SK-MEL-5 (cell line): ENCODE measurements around the gene DOP1B. TPM values are rescaled to one million over a fixed set of nuclear protein-coding genes. Genes with fewer than 3 reads are reported as not detected.
"Not testable (repeated sequence)": the region's sequence is repeated elsewhere in the genome, so short reads cannot be mapped to it uniquely, and the experiment has no call there.

ENCODE experiments used
- DNase-seq: peaks from one replicate; pipeline ENCODE4 v3.0.0-alpha.2; 2016; ENCODE audit warnings: low read depth, low spot score
- in situ Hi-C: cut with HindIII; loops from 2 replicates; pipeline ENCODE4 v1.10.0; 2016; ENCODE audit warnings: low sequenced_read_pairs, high pct_unique_total_duplicates, low pct_unique_long_range_greater_than_20kb
- total RNA-seq: library from RNA; depleted of rRNA; stranded (reverse); fragments of >200 nt; shearing (Covaris generic); gene quantifications from 2 replicates; pipeline ENCODE4 v1.2.3, GENCODE V29; 2014; rRNA removed

DOP1B gene
- total RNA-seq, 1 experiment from 2014 or later, result 3.7 TPM

DNA sequence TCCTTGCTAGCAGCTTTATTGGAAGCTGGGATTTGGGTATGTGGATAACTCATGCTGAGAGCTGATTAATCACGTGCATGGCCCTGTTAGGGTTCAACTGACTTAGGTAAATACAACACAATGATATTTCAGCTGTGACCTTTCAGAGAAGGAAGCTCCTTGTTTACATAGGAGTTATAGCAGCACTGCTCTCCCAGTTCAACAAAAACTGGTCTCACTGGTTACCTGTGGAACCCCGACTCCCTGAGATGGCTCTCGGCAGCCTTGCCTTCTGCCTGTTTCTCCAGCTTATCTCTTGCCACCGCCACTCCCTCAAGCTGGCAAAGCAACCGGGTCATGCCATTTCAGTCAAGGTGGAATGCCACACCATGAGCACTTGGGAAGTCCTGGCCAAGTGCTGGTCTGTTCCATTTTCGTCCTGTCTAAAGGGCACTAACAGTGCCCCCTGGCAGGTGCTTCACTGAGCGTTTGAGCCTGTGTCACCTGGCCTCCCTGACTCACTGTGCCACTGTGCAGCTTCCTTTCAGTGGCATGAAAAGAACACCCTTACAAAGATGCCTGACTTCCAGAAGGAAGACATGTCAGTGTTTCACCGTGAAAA, 31.6 kb downstream of the DOP1B start:
- no peak for DNase-seq
- in situ Hi-C loops, result no loop called here

DNA sequence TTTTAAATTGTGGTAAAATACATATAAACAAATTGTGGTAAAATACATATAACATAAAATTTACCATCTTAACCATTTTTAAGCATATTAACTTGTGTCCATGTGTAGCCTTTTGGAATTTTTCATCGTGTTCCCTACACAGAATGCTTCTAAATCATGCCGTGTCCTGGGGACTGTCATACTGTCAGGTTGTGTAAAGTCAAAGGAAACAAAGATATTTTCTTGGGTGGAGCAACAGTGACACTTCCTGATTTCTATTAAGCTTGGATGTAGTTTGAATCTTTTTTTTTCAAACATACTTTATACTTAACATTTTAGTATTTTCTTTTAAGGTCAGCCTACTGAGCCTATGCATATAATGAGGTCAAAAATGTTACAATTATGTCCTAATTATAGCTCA, 32.3 kb downstream of the DOP1B start:
- in situ Hi-C loops, result no loop called here
- no peak for DNase-seq

GRCh38 chr21:36190736-36191135, 34.1 kb downstream of the DOP1B start:
- in situ Hi-C loops, result no loop called here

GRCh38 chr21:36193200-36193599, 36.6 kb downstream of the DOP1B start:
- in situ Hi-C loops, result no loop called here
- DNase-seq, result no peak

More at GRCh38 chr21:36190736-36191135, 34.1 kb downstream of the DOP1B start:
- DNase-seq, result no peak

DNA sequence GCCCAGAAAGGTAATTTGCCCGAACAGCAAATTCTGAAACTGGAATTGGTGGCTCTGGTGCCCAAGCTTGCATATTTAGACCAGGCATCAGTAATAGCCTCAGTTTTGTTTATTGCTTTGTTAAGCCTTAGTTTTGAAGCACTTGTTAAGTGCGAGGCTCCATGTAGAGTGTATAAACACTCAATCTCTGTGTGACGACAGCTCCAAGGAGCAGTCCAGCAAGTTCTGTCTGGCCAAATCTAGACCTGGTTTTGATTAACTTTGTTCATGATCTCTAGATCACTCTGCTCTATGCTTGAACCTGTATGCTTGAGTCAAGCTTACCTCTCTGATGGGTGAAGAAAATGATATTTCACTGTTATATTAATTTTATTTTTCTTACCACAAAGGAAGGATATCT, 37.4 kb downstream of the DOP1B start:
- no peak for DNase-seq
- in situ Hi-C loops, result no loop called here

DNA sequence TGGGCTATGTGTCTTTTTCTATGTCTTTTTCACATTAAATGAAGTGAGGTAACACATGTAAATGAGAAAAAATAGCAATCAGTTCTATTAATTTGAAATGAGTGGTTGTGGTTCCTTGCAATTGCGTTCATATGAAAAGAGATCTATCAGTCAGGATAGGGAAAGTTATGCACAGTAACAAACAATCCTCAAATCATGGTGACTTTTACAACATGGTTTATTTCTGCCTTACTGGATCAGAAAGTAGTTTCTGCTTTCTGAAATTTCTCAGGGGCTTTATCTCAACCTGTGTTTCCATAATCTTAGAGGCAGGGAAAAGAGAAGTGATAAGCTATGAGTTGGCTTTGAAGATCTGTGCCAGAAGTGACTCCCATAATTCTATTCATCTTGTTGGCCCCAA, 39.0 kb downstream of the DOP1B start:
- in situ Hi-C loops, result no loop called here
- DNase-seq, result no peak

- in situ Hi-C loops, result no loop called here
- DNase-seq, result no peak
Measured at GRCh38 chr21:36199021-36199420, 42.4 kb downstream of the DOP1B start.

DNA sequence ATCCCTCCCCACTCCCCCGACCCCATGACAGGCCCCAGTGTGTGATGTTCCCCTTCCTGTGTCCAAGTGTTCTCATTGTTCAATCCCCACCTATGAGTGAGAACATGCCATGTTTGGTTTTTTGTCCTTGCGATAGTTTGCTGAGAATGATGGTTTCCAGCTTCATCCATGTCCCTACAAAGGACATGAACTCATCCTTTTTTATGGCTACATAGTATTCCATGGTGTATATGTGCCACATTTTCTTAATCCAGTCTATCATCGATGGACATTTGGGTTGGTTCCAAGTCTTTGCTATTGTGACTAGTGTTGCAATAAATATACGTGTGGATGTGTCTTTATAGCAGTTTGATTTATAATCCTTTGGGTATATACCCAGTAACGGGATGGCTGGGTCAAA, 43.0 kb downstream of the DOP1B start:
- in situ Hi-C loops, result not testable (repeated sequence)

GRCh38 chr21:36200081-36200561, 43.5 kb downstream of the DOP1B start:
- no peak for DNase-seq
- in situ Hi-C loops, result no loop called here

More for the DNA sequence above, 43.0 kb downstream of the DOP1B start:
- not testable (repeated sequence) for DNase-seq

GRCh38 chr21:36202726-36203602, 46.3 kb downstream of the DOP1B start:
- DNase-seq, result no peak
- in situ Hi-C loops, result no loop called here

DNA sequence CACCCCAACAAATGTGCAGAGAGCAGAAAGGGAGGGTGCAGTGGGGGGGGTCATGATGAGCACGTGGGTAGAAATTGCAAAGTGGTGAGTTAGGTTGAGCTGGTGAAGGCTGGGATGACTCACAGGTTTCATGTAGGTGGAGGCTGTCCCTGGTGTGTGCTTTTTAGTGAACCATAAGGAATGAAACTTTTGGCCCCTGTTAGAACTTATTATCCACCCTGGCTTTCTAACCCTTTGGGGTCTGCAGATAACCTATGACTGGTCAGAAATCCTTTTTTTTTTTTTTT, 46.9 kb downstream of the DOP1B start:
- no peak for DNase-seq
- in situ Hi-C loops, result no loop called here

DNA sequence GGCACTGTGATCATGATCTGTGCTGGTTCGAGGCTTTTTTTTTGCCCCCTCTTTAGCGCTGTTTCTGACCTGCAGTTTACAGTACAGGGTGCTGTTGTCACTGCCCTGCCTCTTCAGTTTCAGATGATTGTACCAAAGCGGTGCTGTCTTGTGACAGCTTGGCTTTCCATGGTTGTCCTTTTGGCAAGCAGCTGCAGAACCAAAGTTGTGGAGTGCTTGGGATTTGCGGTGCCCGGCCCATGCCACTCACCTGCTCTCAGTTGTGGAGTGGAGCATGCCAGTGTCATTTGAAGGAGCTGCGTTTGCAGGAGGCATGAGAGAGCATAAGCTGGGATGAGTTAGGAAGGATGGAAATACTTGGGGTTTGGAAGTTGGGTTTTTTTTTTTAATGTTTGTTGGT, 48.4 kb downstream of the DOP1B start:
- in situ Hi-C loops, result no loop called here
- no peak for DNase-seq

- no peak for DNase-seq
- in situ Hi-C loops, result no loop called here
Measured at GRCh38 chr21:36205962-36206361, 49.3 kb downstream of the DOP1B start.

Other genes starting within 250 kb of the DOP1B start
- 11.5 and 15.6 TPM in 2 replicates for gene SETD4, start 96.3 kb upstream of the DOP1B start, total RNA-seq
- 217 and 237 TPM in 2 replicates for gene CBR1, start 86.8 kb upstream of the DOP1B start, total RNA-seq
- 18.5 and 23.1 TPM in 2 replicates for gene CBR3, start 21.7 kb upstream of the DOP1B start, total RNA-seq
- gene MORC3, start 163.4 kb downstream of the DOP1B start, total RNA-seq, result 46.2 and 46.9 TPM in 2 replicates
- 14.1 and 16.0 TPM in 2 replicates for gene CHAF1B, start 228.6 kb downstream of the DOP1B start, total RNA-seq